ENCODE measurements around the gene CASP4. TPM values are rescaled to one million over a fixed set of nuclear protein-coding genes. Genes with fewer than 3 reads are reported as not detected.

The CASP4 gene
- polyA plus RNA-seq (2011; rRNA removed) (112 and 129 TPM in 2 replicates), polyA minus RNA-seq (2011; rRNA and poly(A)+ RNA removed) (66.9 and 75.8 TPM in 2 replicates)

DNA sequence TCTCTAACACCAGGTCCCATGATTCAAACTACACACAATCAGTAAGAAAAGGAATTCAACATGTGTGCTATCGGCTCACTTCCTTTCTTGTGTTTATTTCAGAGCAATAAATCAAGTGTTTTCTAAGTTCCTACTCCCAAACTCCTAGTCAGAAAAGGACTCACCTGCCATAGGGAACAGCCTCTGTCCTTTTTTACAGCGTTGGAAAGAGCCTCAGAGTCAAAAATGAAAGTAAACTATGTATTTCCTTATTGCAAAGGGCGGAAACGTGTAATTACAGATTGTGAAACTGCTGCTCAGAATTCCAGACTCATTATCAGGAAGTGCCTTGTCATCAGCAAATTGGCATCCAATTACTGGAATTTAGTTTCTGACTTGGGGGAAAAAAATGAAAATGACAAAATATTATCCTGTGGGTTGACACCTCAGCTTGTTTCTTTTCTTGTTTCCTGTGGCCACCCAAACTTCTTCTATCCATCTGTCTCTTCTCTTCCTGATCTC is at the start of gene CASP4:
CASP4 (minus strand) TSS at position 220 of the 501 bp plus-strand sequence; CDS start at position 171, 49 bp downstream.
- POLR2A ChIA-PET: interaction anchor here (0.6 to 1.3 kb wide), 3 partner anchors 29 to 79 kb away, joined by 3 read pairs; no protein-coding TSS in a partner anchor
- peak; percentile 27 for DNase-seq (ENCODE audit: low read depth, low spot score)

GRCh38 chr11:105007463-105007862 is 39.1 kb upstream of the CASP4 start:
- CTCF ChIA-PET: no interaction called here
- DNase-seq (ENCODE audit: low read depth, low spot score): no peak
- POLR2A ChIA-PET: no interaction called here
- Histone ChIP-seq H3K27ac (ENCODE audit: low read depth, low read length) (no peak overlapping the region), H3K9me3 (ENCODE audit: control insufficient read depth, insufficient read depth, low read length) (no peaks in the 10 kb centered on the region), H3K4me3 (ENCODE audit: low read depth, low read length) (no peak overlapping the region), H3K27me3 (ENCODE audit: control insufficient read depth, insufficient read depth, low read length) (no peaks in the 10 kb centered on the region)
- no peak for TF ChIP-seq CTCF (IDR thresholded peaks at IDR 0.05; ENCODE audit: low read depth, low read length)

More for the DNA sequence above, at the start of gene CASP4:
- no peaks in the 10 kb centered on the region for H3K27me3 ChIP-seq (ENCODE audit: control insufficient read depth, insufficient read depth, low read length)
- CTCF ChIA-PET: interaction anchor here (0.7 to 1.2 kb wide), 3 partner anchors 142 to 895 kb away, joined by 3 to 4 read pairs (median 3); no protein-coding TSS in a partner anchor
- H3K27ac ChIP-seq (ENCODE audit: low read depth, low read length): peak within 1 kb of the TSS; percentile 81
- H3K4me3 ChIP-seq (ENCODE audit: low read depth, low read length): peak within 1 kb of the TSS; percentile 59
- TF ChIP-seq CTCF (IDR thresholded peaks at IDR 0.05; ENCODE audit: low read depth, low read length): no peak
- no peaks in the 10 kb centered on the region; the same call in 1 of the 2 replicates for H3K9me3 ChIP-seq (ENCODE audit: control insufficient read depth, insufficient read depth, low read length)

DNA sequence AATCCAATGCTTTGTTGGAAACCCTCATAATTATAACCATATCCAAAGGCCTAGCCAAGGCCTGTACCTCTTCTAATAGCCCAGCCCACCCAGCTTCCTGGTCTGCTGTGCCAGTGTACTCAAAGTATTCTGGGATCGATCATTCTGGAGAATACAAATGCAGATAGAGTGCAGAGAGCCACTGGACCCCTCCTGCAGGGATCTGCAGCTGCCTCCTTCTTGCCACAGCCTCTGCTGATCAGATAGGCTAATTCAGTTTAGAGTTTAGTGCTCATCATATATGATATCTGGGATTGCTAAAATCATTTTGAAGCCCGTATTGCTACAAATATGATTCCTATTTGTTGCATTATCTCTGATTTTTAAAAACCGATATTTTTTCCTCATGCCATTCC is 37.1 kb upstream of the CASP4 start:
- DNase-seq (ENCODE audit: low read depth, low spot score): no peak
- no peak for TF ChIP-seq CTCF (IDR thresholded peaks at IDR 0.05; ENCODE audit: low read depth, low read length)
- ChIA-PET CTCF (no interaction called here), POLR2A (interaction anchor here (0.6 kb wide), 1 partner anchor 41 kb away, joined by 3 read pairs; no protein-coding TSS in a partner anchor)
- no peak overlapping the region for H3K4me3 ChIP-seq (ENCODE audit: low read depth, low read length)
- no peaks in the 10 kb centered on the region for H3K9me3 ChIP-seq (ENCODE audit: control insufficient read depth, insufficient read depth, low read length)
- H3K27ac ChIP-seq (ENCODE audit: low read depth, low read length): no peak overlapping the region
- H3K27me3 ChIP-seq (ENCODE audit: control insufficient read depth, insufficient read depth, low read length): no peaks in the 10 kb centered on the region

DNA sequence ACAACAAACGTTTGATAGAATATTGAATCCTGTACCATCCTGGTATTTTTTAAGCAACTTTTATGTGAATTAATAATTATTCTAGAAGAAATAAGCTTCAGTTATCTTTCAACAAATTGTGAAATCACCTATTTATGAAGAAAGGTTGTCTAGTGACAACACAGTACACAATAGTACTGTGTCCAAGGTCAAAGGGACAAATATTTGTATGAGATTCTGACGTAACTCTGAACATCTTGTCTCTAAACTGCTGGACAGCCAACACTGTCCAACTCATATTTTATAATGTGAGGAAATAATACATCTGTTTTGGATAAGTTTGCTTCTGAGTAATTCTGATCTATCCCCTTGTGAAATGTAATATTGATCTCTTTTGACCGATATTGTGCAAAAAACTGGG is 35.6 kb upstream of the CASP4 start:
- ChIA-PET CTCF (no interaction called here), POLR2A (no interaction called here)
- H3K9me3 ChIP-seq (ENCODE audit: control insufficient read depth, insufficient read depth, low read length): no peaks in the 10 kb centered on the region
- no peaks in the 10 kb centered on the region for H3K27me3 ChIP-seq (ENCODE audit: control insufficient read depth, insufficient read depth, low read length)
- DNase-seq (ENCODE audit: low read depth, low spot score): no peak
- no peak for TF ChIP-seq CTCF (IDR thresholded peaks at IDR 0.05; ENCODE audit: low read depth, low read length)
- H3K4me3 ChIP-seq (ENCODE audit: low read depth, low read length): no peak overlapping the region
- H3K27ac ChIP-seq (ENCODE audit: low read depth, low read length): no peak overlapping the region

DNA sequence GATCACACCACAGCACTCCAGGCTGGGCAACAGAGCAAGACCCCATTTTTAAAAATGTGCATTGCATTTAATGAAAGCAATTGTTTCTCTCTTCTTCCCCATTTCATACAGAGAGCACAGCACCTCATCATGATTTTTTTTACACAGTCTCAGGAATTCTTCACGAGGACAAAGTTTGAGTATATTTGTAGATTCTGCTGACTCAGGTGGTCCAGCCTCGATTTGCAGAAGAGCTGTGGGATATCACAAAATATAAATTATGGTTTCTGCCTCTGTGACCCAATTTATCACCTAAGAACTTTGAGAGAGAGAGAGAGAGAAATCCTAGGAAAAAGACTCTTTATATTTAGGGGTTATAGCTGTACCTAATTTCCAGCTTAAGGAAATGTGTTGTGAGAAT is 34.8 kb upstream of the CASP4 start:
- POLR2A ChIA-PET: no interaction called here
- no peak overlapping the region for H3K27ac ChIP-seq (ENCODE audit: low read depth, low read length)
- TF ChIP-seq CTCF (IDR thresholded peaks at IDR 0.05; ENCODE audit: low read depth, low read length): no peak
- CTCF ChIA-PET: no interaction called here
- no peak for DNase-seq (ENCODE audit: low read depth, low spot score)
- H3K27me3 ChIP-seq (ENCODE audit: control insufficient read depth, insufficient read depth, low read length): no peaks in the 10 kb centered on the region
- H3K4me3 ChIP-seq (ENCODE audit: low read depth, low read length): no peak overlapping the region
- H3K9me3 ChIP-seq (ENCODE audit: control insufficient read depth, insufficient read depth, low read length): no peaks in the 10 kb centered on the region
